Thyroid gland (tissue), 4 donors: ENCODE measurements around the gene PNN. TPM values are rescaled to one million over a fixed set of nuclear protein-coding genes. Genes with fewer than 3 reads are reported as not detected.
"Not testable (repeated sequence)": the region's sequence is repeated elsewhere in the genome, so short reads cannot be mapped to it uniquely, and the experiment has no call there.

Source experiments
- DNase-seq, 2 donors: peaks; one replicate each; pipeline ENCODE4 v3.0.0-alpha.2; 2019
- H3K27ac ChIP-seq, 3 donors: fragments of 200-600 bp; sonication (generic); 1 replicate in 2 of 3; 2 replicates in 1 of 3; pipeline ENCODE4 v1.5.1; 2016 to 2019; ENCODE audit warnings: mild to moderate bottlenecking in 1 of 3, moderate library complexity in 1 of 3
- H3K27me3 ChIP-seq: fragments of 200-600 bp; sonication (generic); one replicate; pipeline ENCODE4 v1.5.1; 2019
- H3K36me3 ChIP-seq, 2 donors: fragments of 200-600 bp; sonication (generic); one replicate each; pipeline ENCODE4 v1.5.1; 2016 to 2019
- H3K4me1 ChIP-seq, 2 donors: fragments of 200-600 bp; sonication (generic); one replicate each; pipeline ENCODE4 v1.5.1; 2017 to 2019
- H3K4me3 ChIP-seq, 3 donors: fragments of 200-600 bp; sonication (generic); replicated peaks in 1 of 3; 1 replicate in 2 of 3; 2 replicates in 1 of 3; pipeline ENCODE4 v1.5.1; 2016; ENCODE audit warnings: mild to moderate bottlenecking in 1 of 3
- H3K9me3 ChIP-seq: fragments of 200-600 bp; sonication (generic); one replicate; pipeline ENCODE4 v1.5.1; 2017
- CTCF ChIP-seq, 6 experiments: fragments of 200-600 bp in 3 of 6; fragments of 450-650 bp in 3 of 6; sonication (generic) in 3 of 6; IDR thresholded peaks; one replicate each; pipeline ENCODE4 v1.5.1; 2016 to 2019; ENCODE audit warnings: antibody characterized with exemption in 6 of 6, mild to moderate bottlenecking in 2 of 6, inconsistent platforms in 1 of 6, moderate library complexity in 1 of 6
- POLR2A ChIP-seq, 2 donors: fragments of 450-650 bp; IDR thresholded peaks; one replicate each; pipeline ENCODE4 v1.6.1; 2017; ENCODE audit warnings: antibody characterized with exemption in 2 of 2, mild to moderate bottlenecking in 2 of 2, moderate library complexity in 1 of 2
- WGBS, 2 donors: methylation state at CpG; one replicate each; pipeline ENCODE4 v1.1.5; 2017; 5-methylcytosine and 5-hydroxymethylcytosine counted together
- intact Hi-C: fragments of 100-400 bp; cut with DNase I; formaldehyde crosslinking; loops from one replicate; pipeline ENCODE4 v1.15.1; 2023
- total RNA-seq, 4 donors: library from RNA; depleted of rRNA; stranded (reverse); fragments of >200 nt; gene quantifications; one replicate each; pipeline ENCODE4 v1.2.3, GENCODE V29; 2016

The PNN gene
- total RNA-seq, 4 donors from 2014 or later, result 28.6 to 45.7 (median 43.1) TPM

DNA sequence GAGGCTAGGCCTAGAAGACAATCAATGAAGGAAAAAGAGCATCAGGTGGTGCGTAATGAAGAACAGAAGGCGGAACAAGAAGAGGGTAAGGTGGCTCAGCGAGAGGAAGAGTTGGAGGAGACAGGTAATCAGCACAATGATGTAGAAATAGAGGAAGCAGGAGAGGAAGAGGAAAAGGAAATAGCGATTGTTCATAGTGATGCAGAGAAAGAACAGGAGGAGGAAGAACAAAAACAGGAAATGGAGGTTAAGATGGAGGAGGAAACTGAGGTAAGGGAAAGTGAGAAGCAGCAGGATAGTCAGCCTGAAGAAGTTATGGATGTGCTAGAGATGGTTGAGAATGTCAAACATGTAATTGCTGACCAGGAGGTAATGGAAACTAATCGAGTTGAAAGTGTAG is 5.5 kb downstream of the PNN start:
- WGBS, 2 donors, result 88 to 91% methylated on average over 5 of the region's 5 CpGs
- peaks cover 0 to 10% of the 10 kb centered on the region in 2 donors for H3K4me1 ChIP-seq
- H3K27ac ChIP-seq, result no peak overlapping the region
- intact Hi-C loops, result loop anchor here (10.0 kb wide), 1 partner anchor 74 kb away; no protein-coding TSS in a partner anchor
- TF ChIP-seq POLR2A (IDR thresholded peaks at IDR 0.05), result no peak
- TF ChIP-seq CTCF (IDR thresholded peaks at IDR 0.05), result no peak
- H3K4me3 ChIP-seq, result no peak overlapping the region
- H3K36me3 ChIP-seq, result peaks cover 53 to 70% of the 10 kb centered on the region in 2 donors
- no peak for DNase-seq
- H3K9me3 ChIP-seq, result no peaks in the 10 kb centered on the region
- no peaks in the 10 kb centered on the region for H3K27me3 ChIP-seq

GRCh38 chr14:39181026-39181692 is 6.1 kb downstream of the PNN start:
- TF ChIP-seq POLR2A (IDR thresholded peaks at IDR 0.05) (no peak), CTCF (IDR thresholded peaks at IDR 0.05) (no peak)

DNA sequence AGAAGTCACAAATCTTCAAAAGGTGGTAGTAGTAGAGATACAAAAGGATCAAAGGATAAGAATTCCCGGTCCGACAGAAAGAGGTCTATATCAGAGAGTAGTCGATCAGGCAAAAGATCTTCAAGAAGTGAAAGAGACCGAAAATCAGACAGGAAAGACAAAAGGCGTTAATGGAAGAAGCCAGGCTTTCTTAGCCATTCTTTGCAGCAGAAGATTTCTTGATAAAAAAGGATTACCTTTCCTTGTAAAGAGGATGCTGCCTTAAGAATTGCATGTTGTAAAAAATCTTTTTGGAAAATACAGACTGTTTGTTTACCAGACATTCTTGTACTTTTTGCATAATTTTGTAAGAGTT is 6.6 kb downstream of the PNN start:
- Histone ChIP-seq H3K36me3 (peaks cover 51 to 68% of the 10 kb centered on the region in 2 donors), H3K4me3 (no peak overlapping the region), H3K4me1 (peaks cover 0 to 1% of the 10 kb centered on the region in 2 donors), H3K9me3 (no peaks in the 10 kb centered on the region), H3K27ac (no peak overlapping the region), H3K27me3 (no peaks in the 10 kb centered on the region)
- DNase-seq, result no peak
- TF ChIP-seq POLR2A (IDR thresholded peaks at IDR 0.05) (no peak), CTCF (IDR thresholded peaks at IDR 0.05) (no peak)
- intact Hi-C loops, result loop anchor here (10.0 kb wide), 1 partner anchor 73 kb away; no protein-coding TSS in a partner anchor
- 83 to 88% methylated on average over 5 of the region's 5 CpGs for WGBS, 2 donors

More at GRCh38 chr14:39181026-39181692, 6.1 kb downstream of the PNN start:
- WGBS, 2 donors, result 96 to 97% methylated on average over 7 of the region's 7 CpGs
- Histone ChIP-seq H3K36me3 (peaks cover 53 to 70% of the 10 kb centered on the region in 2 donors), H3K4me1 (peaks cover 0 to 6% of the 10 kb centered on the region in 2 donors), H3K9me3 (no peaks in the 10 kb centered on the region), H3K4me3 (no peak overlapping the region), H3K27me3 (no peaks in the 10 kb centered on the region), H3K27ac (no peak overlapping the region)
- intact Hi-C loops, result loop anchor here (10.0 kb wide), 1 partner anchor 74 kb away; no protein-coding TSS in a partner anchor
- no peak for DNase-seq

DNA sequence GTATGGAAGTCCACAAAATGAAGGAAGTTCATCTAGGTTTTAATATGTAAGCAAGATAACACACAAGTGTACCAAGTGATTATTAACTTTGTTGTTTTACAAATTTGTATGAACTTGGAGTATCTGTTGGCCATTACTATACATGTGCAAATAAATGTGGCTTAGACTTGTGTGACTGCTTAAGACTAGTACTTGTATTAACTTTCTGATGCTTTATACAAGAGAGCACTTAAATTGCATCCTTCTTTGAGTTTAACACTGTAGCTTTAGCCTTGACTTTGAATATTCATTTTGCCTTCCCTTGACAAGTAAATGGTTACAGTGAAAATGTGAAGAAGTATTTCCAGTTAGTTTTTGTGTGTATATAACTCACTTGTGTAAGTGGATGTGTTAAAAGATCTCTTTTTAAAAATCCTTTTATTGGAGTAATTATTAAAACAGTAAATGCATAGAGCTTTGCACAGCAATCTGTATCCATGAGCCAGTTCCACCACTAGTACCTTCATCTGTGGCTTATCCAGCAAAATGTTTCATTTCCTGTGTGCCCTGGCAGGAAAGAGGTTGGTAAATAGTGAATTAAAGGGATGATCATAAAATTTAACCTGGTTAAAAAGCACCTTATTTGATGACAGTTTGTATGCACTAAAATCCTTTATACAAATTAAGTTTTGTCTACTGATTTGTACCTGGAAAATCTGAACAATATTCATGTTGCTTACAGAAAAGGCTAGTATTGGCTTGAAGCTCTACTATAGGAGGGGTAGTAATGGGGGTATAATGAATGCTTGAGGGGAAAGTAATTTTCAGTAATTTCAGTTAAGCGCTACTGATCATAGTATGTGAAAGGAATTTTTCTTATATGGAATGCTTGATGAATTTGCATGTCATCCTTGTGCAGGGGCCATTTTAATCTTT is 8.0 kb downstream of the PNN start:
- WGBS, 2 donors, result 88 to 96% methylated on average over 1 of the region's 1 CpG
- DNase-seq, result no peak
- Histone ChIP-seq H3K9me3 (no peaks in the 10 kb centered on the region), H3K27me3 (no peaks in the 10 kb centered on the region), H3K27ac (no peak overlapping the region), H3K36me3 (peaks cover 38 to 54% of the 10 kb centered on the region in 2 donors), H3K4me3 (no peak overlapping the region), H3K4me1 (no peaks in the 10 kb centered on the region)
- intact Hi-C loops, result loop anchor here (10.0 kb wide), 1 partner anchor 72 kb away; no protein-coding TSS in a partner anchor
- TF ChIP-seq POLR2A (IDR thresholded peaks at IDR 0.05) (no peak), CTCF (IDR thresholded peaks at IDR 0.05) (no peak)

- H3K9me3 ChIP-seq, H3K27me3 ChIP-seq, H3K27ac ChIP-seq, H3K4me3 ChIP-seq, DNase-seq, H3K4me1 ChIP-seq: not testable (repeated sequence)
- peaks cover 31 to 48% of the 10 kb centered on the region in 2 donors for H3K36me3 ChIP-seq
- 91 to 96% methylated on average over 5 of the region's 5 CpGs for WGBS, 2 donors
- intact Hi-C loops, result loop anchor here (10.0 kb wide), 1 partner anchor 71 kb away; no protein-coding TSS in a partner anchor
Measured at GRCh38 chr14:39183685-39184003, 8.6 kb downstream of the PNN start.
